Measurements from ENCODE around the gene PITPNC1.
A peak's percentile ranks its signal among the peaks of the same experiment; 100 is the strongest.
"Not testable (repeated sequence)": the region's sequence is repeated elsewhere in the genome, so short reads cannot be mapped to it uniquely, and the experiment has no call there.

Gene PITPNC1

DNA sequence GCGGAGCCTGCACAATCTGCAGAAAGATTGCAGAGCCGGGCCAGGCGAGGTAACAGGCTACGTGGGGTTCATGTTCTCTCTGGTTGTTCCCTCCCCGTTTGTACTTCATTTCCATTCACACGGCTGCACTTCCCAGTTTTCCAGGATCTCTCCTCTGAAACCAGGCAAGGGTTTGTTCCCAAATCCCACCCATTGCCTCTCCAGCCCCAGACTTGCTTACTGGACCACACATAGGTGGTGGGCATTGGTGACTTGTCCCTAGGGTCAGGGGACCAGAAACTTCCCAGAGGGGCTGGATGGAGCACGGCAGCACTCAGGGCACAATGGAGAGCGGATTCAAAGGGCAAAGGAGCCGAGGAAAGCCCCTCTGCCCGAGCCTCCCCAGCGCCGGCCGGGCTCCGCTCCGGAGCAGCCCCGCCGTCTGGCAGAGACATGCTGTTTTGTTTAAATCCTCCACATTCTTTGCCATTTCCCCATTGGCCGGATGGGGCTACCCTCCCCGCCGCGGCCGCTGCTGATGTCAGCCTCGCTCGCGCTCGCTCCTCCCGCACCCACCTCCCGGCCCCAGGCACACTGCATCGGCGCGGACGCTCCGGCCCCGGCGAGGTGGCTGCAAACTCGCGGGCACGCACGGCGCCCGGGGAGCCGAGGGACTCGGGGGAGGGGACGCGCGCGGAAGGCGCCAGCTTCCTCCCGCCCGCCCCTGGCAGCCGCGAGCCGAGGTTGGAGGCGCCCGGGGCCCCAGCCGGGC, at the start of gene PITPNC1:
Gene PITPNC1 (plus strand): TSS at position 545 of the 751 bp plus-strand sequence.
- DNase-seq (ENCODE audit: low read depth in 2 of 2): peak; percentile 76 to 81

DNA sequence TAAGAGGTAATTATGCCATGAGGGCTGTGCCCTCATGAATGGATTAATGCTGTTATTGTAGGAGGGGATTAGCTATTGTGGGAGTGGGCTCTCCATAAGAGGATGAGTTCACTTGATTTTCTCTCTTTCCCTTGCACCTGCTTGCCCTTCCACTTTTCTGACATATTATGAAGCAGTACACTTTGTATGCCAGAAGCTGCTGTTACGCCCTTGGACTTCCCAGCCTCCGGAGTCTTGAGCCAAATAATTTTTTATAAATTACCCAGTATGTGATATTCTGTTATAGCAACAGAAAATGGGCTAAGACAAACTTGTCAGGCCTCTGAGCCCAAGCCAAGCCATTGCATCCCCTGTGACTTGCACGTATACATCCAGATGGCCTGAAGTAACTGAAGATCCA, 49.1 kb upstream of the PITPNC1 start:
- no peak for DNase-seq (ENCODE audit: low read depth in 2 of 2)

DNA sequence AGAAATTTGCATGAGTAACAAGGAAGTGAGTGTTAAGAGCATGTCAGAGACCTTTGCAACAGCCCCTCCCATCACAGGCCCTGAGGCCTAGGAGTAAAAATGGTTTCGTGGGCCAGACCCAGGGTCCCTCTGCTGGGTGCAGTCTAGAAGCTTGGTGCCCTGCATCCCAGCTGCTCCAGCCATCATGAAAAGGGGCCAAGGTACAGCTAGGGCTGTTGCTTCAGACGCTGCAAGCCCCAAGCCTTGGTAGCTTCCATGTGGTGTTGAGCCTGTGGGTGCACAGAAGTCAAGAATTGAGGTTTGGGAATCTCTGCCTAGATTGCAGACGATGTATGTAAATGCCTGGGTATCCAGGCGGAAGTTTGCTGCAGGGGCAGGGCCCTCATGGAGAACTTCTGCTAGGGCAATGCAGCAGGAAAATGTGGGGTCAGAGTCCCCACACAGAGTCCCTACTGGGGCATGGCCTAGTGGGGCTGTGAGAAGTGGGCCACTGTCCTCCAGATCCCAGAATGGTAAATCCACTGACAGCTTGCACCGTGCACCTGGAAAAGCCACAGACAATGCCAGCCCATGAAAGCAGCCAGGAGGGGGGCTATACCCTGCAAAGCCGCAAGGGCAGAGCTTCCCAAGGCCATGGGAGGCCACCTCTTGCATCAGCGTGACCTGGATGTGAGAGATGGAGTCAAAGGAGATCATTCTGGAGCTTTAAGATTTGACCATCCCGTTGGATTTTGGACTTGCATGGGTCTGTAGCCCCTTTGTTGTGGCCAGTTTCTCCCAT, 45.5 kb upstream of the PITPNC1 start:
- not testable (repeated sequence) for DNase-seq (ENCODE audit: low read depth in 2 of 2)

DNA sequence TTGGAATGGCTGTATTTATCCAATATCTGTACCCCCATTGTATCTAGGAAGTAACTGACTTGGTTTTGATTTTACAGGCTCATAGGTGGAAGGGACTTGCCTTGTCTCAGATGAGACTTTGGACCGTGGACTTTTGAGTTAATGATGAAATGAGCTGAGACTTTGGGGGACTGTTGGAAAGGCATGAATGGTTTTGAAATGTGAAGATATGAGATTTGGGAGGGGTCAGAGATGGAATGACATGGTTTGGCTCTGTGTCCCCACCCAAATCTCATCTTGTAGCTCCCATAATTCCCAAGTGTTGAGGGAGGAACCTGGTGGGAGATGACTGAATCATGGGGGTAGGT, 44.9 kb upstream of the PITPNC1 start:
- DNase-seq (ENCODE audit: low read depth in 2 of 2): not testable (repeated sequence)

DNA sequence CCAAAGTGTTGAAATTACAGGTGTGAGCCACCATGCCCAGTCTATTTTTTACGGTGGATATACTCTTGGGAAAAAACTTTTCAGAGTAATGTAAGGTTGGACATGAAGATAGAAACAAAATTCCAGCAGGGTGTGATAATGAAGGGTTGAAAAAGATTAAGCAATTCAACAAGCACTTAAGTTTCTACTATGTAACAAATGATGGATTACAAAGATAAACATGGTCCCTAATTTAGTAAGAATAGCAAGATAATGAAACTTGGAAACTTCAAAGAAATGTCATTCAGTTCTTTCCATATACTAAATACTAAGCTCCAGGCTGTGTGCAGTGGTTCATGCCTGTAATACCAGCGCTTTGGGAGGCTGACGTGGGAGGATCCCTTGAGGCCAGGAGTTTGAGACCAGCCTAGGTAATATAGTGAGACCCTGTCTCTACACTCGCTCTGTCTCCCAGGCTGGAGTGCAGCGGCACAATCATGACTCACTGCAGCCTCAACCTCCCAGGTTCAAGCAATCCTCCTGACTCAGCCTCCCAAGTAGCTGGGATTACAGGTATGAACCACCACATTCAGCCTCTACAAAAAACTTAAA, 41.7 kb upstream of the PITPNC1 start:
- DNase-seq (ENCODE audit: low read depth in 2 of 2): no peak

DNA sequence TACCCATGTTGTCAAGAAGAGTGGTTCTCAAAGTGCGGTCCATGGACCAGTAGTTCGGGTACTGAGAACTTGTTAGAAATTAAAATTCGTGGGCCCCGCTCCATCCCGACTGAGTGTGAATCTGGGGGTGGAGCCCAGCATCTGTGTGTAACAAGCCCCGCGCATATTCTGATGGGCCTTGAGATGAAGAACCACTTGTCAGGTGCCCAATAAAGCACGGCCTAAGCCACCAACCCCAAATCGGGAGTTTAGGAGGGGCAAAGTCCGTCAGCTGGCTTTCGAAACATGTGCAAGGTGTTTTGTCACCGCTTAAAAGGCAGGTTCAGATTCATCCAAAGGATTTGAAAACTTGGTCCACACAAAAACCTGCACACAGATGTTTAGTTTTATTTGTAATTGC, 40.2 kb upstream of the PITPNC1 start:
- no peak for DNase-seq (ENCODE audit: low read depth in 2 of 2)

DNA sequence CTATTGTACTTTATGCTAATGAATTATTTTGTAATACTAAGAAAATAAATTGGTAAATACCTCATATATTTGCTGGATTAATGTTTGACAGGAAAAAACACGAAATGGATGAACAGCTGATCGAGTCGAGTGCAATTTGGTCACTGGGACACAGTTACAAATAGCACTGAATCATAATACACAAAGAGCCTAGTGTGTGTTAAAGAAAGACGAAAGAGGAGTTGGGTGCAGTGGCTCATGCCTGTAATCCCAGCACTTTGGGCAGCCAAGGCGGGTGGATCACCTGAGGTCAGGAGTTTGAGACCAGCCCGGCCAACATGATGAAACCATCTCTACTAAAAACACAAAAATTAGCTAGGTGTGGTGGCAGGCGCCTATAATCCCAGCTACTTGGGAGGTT, 38.7 kb upstream of the PITPNC1 start:
- DNase-seq (ENCODE audit: low read depth in 2 of 2): not testable (repeated sequence)

DNA sequence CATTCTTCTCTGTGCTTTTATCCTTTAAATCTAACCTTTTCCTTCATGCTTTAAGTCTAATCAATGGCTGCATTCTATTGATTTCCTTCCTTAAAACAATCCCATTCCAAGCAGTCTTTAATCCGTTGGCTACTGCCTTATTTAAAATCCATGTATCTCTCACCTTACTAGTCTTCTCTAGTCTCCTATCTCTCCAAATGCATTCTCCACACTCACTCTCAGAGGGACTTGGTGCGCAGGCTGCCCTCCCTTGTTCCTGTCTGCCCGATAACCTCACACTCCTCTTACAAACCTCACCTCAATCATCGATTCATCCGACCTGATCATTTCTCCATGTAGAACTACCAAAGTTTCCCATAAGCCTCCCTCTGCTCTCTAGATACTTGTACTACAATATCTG, 33.8 kb upstream of the PITPNC1 start:
- no peak for DNase-seq (ENCODE audit: low read depth in 2 of 2)

DNA sequence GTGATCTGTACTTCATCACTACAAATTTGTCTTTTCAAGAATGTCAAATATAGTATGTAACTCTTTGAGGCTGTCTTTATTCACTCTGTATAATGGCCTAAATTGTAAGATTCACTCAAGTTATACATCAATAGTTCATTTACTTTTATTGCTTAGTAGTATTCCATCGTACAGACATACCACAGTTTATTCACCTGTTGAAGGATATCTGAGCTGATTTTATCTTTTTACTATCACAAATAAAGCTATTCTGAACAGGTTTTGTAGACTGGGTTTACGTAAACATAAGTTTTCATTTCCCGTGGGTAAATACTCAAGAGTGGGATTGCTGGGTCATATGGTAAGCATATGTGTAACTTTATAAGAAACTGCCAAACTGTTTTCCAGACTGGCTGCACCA, 29.3 kb upstream of the PITPNC1 start:
- no peak for DNase-seq (ENCODE audit: low read depth in 2 of 2)

DNA sequence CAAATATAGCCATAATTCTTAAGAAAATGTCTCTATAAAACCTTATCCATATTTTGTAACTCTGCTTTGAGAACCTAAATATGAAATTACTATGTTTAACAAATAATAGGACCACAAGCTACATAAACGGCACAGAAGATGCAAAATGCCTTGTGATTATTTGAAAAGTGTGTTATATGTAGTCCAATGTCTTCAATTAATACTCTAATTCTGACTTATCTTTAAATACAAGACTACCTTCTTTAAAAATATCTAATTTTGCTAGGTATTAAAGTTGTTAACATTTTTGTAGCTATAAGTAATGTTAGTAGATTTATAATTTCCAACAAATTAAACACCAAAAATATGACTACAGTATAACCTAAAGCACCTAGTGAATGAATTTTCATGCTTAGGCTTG, 27.7 kb upstream of the PITPNC1 start:
- DNase-seq (ENCODE audit: low read depth in 2 of 2): no peak

DNA sequence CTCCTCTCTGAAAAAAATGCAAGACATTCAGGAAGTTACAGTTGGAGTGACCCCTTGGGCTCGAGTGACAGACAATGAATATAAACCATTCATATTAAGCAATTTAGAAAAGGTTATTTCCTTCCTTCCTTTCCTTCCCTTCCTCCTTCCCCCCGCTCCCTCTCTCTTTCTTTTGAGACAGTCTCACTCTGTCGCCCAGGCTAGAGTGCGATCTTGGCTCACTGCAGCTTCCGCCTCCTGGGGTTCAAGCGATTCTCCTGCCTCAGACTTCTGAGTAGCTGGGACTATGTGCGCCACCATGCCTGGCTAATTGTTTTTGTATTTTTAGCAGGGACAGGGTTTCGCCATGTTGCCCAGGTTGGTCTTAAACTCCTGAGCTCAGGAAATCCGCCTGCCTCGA, 23.9 kb upstream of the PITPNC1 start:
- no peak for DNase-seq (ENCODE audit: low read depth in 2 of 2)

DNA sequence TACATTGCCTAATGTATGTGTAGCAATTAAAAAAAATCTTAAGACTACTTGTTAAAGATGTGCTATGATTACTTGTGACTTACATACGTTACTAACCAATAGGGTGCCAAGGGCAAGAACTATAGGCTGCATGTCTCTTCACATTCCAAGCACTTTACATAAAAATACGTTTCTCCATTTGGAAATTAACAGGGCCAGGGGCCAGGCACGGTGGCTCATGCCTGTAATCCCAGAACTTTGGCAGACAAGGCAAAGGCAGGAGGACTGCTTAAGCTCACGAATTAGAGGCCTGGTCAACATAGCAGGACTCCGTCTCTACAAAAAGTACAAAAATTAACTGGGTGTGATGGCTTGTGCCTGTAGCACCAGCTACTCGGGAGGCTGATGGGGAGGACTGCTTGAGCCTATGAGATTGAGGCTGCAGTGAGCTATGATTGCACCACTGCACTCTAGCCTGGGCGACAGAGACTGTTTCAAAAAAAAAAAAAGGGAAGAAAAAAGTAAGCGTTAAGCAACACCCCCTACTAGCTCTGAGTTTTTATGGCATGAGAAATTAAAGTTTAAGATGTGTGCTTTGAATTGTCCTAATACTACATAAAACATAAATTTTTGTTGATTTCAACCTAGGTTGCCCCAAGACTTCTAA, 23.0 kb upstream of the PITPNC1 start:
- no peak for DNase-seq (ENCODE audit: low read depth in 2 of 2)

DNA sequence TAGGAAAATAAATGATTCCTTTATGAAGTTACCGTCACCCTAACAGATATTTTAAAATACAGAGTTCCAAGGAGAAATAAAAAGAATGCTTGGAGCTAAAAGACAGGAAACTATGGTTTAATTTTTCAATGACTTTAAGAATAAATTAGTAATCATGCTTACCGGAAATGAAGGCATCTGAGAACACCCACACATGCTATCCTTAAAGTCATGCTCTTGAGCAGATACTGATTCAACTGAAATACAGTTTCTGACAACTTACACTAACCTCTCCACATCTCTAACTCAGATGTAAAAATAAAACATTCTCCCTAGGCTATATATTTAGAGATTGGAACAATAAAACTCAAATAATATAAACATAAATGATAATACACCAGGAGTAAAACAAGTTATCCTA, 18.5 kb upstream of the PITPNC1 start:
- no peak for DNase-seq (ENCODE audit: low read depth in 2 of 2)

DNA sequence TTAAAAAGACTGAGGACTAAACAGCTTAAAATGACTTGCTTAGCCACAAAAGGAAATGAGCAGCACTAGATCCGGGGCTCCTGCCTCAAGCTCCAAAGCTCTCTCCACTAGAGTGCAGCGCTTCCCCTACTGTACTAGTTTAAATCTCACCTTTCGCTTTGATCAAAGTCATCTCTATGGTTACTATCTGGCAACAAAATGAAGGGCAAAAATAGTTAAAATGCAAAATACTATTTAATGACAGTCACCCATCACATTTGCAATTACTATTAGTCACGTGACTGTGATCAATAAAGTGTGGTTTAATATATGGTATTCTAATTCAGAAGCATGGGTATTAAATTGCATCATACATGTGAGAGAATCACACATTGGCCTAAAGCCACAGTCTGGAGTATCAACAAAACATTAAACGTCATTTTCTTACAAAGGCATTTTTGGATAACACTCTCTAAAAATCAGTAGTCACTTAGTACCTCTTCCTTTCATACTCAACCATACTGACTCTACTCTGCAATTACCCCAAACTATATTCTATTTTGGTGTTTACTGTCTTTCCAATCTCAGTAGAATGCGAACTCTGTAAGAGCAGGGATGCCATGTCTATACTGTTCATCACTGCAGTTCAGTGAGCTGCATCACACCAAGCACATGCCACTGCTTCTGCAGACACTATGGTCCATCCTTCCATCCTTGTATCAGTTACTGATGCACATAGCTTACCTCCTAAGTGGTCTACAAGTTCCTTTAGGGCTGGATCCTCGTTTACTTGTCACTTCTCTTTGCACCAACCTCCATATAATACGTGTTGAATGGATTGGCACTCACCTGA, 16.9 kb upstream of the PITPNC1 start:
- DNase-seq (ENCODE audit: low read depth in 2 of 2): peak in 1 of 2 donors; percentile 17

DNA sequence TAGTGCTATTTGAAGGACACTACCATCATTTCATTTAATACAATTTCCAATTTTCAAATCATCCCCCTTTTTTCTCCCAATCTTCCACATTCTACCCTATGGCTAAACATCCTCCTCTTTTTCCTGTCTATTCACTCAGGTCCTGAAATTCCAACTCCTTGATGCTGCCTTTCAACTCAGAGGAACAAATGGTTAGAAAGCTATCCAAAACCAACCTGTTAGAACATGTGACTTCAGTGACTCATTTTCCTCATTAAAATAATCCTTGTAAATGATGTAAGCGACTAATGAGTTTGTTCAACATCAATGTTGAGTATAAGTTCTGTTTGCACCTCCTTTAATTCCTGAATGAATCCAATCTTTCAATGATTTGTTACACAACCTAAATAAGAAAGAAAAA, 16.2 kb upstream of the PITPNC1 start:
- DNase-seq (ENCODE audit: low read depth in 2 of 2): no peak

DNA sequence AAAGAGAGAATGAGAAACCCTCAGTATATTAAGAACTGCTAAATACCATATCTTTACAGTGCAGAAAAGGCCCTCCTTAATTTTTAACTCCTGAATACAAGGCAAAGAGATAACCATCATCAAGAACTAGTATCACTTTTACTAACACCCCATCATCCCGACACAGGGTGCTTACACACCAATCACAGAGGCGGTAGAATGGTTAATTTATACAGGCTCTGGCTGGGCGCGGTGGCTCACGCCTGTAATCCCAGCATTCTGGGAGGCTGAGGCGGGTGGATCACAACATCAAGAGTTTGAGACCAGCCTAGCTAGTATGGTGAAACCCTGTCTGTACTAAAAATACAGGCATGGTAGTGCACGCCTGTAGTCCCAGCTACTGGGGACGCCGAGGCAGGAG, 14.9 kb upstream of the PITPNC1 start:
- no peak for DNase-seq (ENCODE audit: low read depth in 2 of 2)

DNA sequence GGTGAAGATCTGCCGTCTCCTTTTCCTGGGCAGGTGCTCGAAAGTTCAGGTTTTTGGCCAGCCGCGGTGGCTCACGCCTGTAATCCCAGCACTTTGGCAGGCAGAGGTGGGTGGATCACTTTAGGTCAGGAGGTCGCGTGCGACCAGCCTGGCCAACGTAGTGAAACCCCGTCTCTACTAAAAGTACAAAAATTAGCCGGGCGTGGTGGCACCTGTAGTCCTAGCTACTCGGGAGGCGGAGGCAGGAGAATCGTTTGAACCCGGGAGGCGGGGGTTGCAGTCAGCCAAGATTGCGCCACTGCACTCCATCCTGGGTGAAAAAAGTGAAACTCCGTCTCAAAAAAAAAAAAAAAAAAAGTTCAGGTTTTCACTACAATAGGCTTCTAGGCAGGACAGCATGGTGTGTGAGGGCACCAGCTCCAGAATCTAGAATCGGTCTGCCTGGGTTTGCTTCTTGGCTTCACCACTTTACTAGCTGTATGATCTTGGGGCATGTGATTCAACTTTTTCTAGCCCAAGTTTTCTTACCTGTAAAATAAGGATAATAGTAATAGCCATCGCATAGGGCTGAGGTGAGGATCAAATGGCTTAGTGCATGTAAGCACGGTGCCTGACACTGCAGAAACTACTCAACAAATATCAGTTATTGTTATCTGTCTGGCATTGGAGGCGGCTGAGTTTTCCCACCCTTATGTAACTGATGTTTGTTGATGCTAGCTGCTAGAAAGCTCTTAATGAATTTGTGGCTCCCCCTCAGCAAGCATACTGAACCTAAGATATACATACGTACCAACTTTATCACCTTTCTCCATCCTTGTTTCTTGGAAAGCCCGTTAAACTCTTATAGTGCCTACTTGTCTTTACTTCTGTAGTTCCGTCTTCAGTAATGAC, 12.0 kb upstream of the PITPNC1 start:
- DNase-seq (ENCODE audit: low read depth in 2 of 2): no peak

DNA sequence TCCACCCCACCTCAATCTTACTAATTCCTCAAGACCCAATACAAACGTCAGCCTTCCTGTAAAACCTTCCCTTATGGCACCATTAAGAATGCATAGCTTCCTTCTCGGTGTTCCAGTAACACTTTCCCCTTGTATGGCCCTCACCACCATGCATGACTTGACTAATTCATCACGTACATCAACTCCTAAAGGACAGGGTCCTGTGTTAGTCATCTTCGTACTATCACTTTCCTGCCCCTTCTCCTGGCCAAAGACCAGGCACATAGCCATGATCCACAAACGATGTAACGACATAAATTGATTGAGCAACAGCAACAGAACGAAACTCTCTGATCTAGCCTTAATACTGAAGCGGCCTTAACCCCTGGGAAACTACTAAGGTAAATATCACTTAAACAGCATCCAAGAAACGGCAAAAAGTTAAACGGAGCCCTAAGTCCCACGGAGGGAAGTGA, 11.3 kb upstream of the PITPNC1 start:
- peak in 1 of 2 donors; percentile 13 for DNase-seq (ENCODE audit: low read depth in 2 of 2)

DNA sequence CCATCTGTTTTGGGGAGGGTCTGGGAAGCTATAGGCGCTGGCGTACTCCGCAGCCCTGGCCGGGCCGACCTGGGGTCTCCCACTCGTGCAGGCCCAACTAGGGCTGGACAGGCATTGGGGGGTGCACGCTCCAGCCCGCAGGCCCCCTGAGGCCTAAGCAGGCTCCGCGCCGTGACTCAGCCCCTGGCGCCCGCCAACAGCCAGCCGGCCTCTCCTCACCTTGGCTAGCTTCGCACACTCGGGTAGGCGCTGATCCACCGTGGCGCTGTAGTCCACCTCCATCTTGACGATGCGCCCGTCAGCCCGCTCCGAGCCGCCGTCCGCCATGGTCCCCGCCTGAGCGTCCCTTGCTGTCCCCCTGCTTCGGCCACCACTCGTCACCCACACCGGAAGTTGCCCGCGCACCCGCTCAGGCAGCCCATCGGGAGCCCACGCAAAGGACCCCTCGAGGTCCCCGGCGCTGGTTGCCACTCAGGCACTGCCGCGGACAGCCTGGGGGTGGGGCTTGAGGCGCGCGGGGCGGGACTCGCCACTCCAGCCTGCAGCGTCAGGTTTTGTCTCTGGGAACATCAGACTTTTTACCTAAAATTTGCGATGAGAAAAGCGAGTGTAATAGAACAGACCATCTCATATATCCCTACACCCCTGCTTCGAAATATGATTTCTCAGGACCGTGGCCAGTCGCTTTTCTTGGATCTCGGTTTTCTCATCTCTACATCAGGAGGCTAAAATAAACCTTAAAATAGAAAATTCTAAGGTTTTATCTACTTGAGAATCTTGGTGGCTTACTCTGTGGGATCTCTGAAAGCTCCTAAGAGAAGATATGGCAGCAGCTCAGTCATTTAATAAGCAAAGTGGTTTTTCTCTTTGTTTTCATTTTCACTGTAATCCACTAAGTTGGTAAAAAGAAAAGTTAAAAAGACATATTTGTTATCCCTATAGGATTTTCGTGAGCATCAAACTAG, 10.6 kb upstream of the PITPNC1 start, which contains the start of gene PSMD12:
Gene PSMD12 (minus strand): TSS at position 385 of the 965 bp plus-strand sequence. CDS start 58 bp downstream, at position 327.
- peak; percentile 92 to 93 for DNase-seq (ENCODE audit: low read depth in 2 of 2)

All from activated CD4-positive, alpha-beta T cell treated with anti-CD3 and anti-CD28 coated beads for 24 hours (primary cell).